Panc1 (cell line): ENCODE measurements around the gene SEC23A. TPM values are rescaled to one million over a fixed set of nuclear protein-coding genes. Genes with fewer than 3 reads are reported as not detected.

Experiments
- ATAC-seq: fragments of 200-7000 bp; cut with Tn5 transposase; 2 replicates; pipeline ENCODE4 v1.9.1; 2020; ENCODE audit warnings: mild to moderate bottlenecking, moderate library complexity
- BruUV-seq: library from RNA; stranded (reverse); fragments of 400-500 nt; replicated peaks from 2 replicates; lab custom pipeline; 2021; lab: Mats Ljungman, UMichigan
- CTCF ChIA-PET: fragments of 300-600 bp; sonication (Branson Sonifier 250); formaldehyde crosslinking; loops from one replicate; lab custom pipeline; 2022; ENCODE audit warnings: antibody characterized with exemption; lab: Charles Lee
- POLR2A ChIA-PET: fragments of 300-600 bp; sonication (Branson Sonifier 250); formaldehyde crosslinking; loops from one replicate; lab custom pipeline; 2022; ENCODE audit warnings: antibody characterized with exemption; lab: Charles Lee
- DNase-seq: peaks from one replicate; pipeline ENCODE4 v3.0.0-alpha.2; 2010; ENCODE audit warnings: low read depth, low spot score
- H3K27ac ChIP-seq: 2 replicates; pipeline ENCODE4 v1.5.1; 2011; ENCODE audit warnings: mild to moderate bottlenecking, low read length, inconsistent platforms
- H3K27me3 ChIP-seq: fragments of 200-500 bp; sonication (Bioruptor generic); 2 replicates; pipeline ENCODE4 v1.6.0; 2014; ENCODE audit warnings: low read length, inconsistent platforms; ENCODE audit not compliant: control insufficient read depth, insufficient read depth
- H3K36me3 ChIP-seq: fragments of 200-500 bp; sonication (Bioruptor generic); 2 replicates; pipeline ENCODE4 v1.5.1; 2014; ENCODE audit warnings: inconsistent platforms, mild to moderate bottlenecking, low read length, moderate library complexity; ENCODE audit not compliant: control insufficient read depth, insufficient read depth
- H3K4me1 ChIP-seq: 2 replicates; pipeline ENCODE4 v1.5.1; 2011; ENCODE audit warnings: inconsistent platforms, mild to moderate bottlenecking, low read length, moderate library complexity; ENCODE audit not compliant: control insufficient read depth, insufficient read depth
- H3K4me3 ChIP-seq, 2 experiments: 2 replicates each; pipeline ENCODE4 v1.5.1; 2011 to 2012; ENCODE audit warnings: low read depth in 2 of 2, low read length in 2 of 2, mild to moderate bottlenecking in 2 of 2, inconsistent platforms in 1 of 2, moderate library complexity in 1 of 2
- H3K9me3 ChIP-seq: fragments of 200-500 bp; sonication (Bioruptor generic); 2 replicates; pipeline ENCODE4 v1.5.1; 2014; ENCODE audit warnings: low read depth, mild to moderate bottlenecking, inconsistent platforms, low read length, moderate library complexity; ENCODE audit not compliant: control insufficient read depth, insufficient read depth
- CTCF ChIP-seq: fragments of 450-650 bp; IDR thresholded peaks from 2 replicates; pipeline ENCODE4 v1.5.1; 2017; ENCODE audit warnings: mild to moderate bottlenecking
- POLR2AphosphoS5 ChIP-seq: IDR thresholded peaks from 2 replicates; pipeline ENCODE4 v1.6.1; 2012; ENCODE audit warnings: mild to moderate bottlenecking, low read depth, low read length, moderate library complexity
- REST ChIP-seq, 2 experiments: IDR thresholded peaks; 2 replicates each; pipeline ENCODE4 v1.6.1; 2011 to 2012; ENCODE audit warnings: low read depth in 2 of 2, control low read depth in 1 of 2, low read length in 1 of 2, mild to moderate bottlenecking in 1 of 2, moderate library complexity in 1 of 2; ENCODE audit not compliant: insufficient read depth in 1 of 2
- SIN3A ChIP-seq: IDR thresholded peaks from 2 replicates; pipeline ENCODE4 v1.6.1; 2012; ENCODE audit warnings: low read depth, mild to moderate bottlenecking, low read length, moderate library complexity, borderline replicate concordance; ENCODE audit not compliant: insufficient read depth
- TCF7L2 ChIP-seq: IDR thresholded peaks from 2 replicates; pipeline ENCODE4 v1.6.1; 2011; ENCODE audit warnings: mild to moderate bottlenecking, low read depth, low read length, inconsistent platforms
- in situ Hi-C: cut with HindIII; loops from 2 replicates; pipeline ENCODE4 v1.10.0; 2016; ENCODE audit warnings: low sequenced_read_pairs, low pct_unique_long_range_greater_than_20kb
- intact Hi-C: fragments of 100-400 bp; cut with micrococcal nuclease; formaldehyde crosslinking; loops from one replicate; pipeline ENCODE4 v1.10.0; 2022; ENCODE audit not compliant: unreplicated experiment
- total RNA-seq: library from RNA; stranded (reverse); gene quantifications from one replicate; pipeline ENCODE4 v1.2.1, GENCODE V29; 2021; ENCODE audit not compliant: unreplicated experiment

Gene SEC23A
- total RNA-seq, 1 experiment from 2014 or later = 76.7 TPM

GRCh38 chr14:39085933-39086332 is 17.1 kb downstream of the SEC23A start:
- TF ChIP-seq POLR2AphosphoS5 = no peak
- no peak for TF ChIP-seq SIN3A
- TF ChIP-seq REST (IDR thresholded peaks at IDR 0.05; ENCODE audit: insufficient read depth in 1 of 2, low read depth in 2 of 2, low read length in 1 of 2) = no peak
- ChIA-PET POLR2A (no interaction called here), CTCF (no interaction called here)
- ATAC-seq = no peak
- Histone ChIP-seq H3K4me3 (no peak overlapping the region), H3K27ac (no peak overlapping the region), H3K4me1 (no peaks in the 10 kb centered on the region), H3K36me3 (peaks cover 12% of the 10 kb centered on the region; the same call in 1 of the 2 replicates), H3K27me3 (no peaks in the 10 kb centered on the region), H3K9me3 (no peaks in the 10 kb centered on the region)
- DNase-seq = no peak
- in situ Hi-C loops (no loop called here), intact Hi-C loops (no loop called here)
- no TSS peak for BruUV-seq

GRCh38 chr14:39083127-39083526 is 19.9 kb downstream of the SEC23A start:
- POLR2A ChIA-PET = no interaction called here
- no TSS peak for BruUV-seq
- ATAC-seq (no peak), DNase-seq (no peak)
- in situ Hi-C loops = no loop called here
- Histone ChIP-seq H3K9me3 (no peaks in the 10 kb centered on the region), H3K4me3 (no peak overlapping the region), H3K27me3 (no peaks in the 10 kb centered on the region), H3K4me1 (no peaks in the 10 kb centered on the region), H3K36me3 (peaks cover 9% of the 10 kb centered on the region; the same call in 1 of the 2 replicates), H3K27ac (no peak overlapping the region)
- intact Hi-C loops = no loop called here
- CTCF ChIA-PET = no interaction called here
- TF ChIP-seq REST (IDR thresholded peaks at IDR 0.05; ENCODE audit: insufficient read depth in 1 of 2, low read depth in 2 of 2, low read length in 1 of 2) = no peak
- TF ChIP-seq TCF7L2 = no peak
- TF ChIP-seq POLR2AphosphoS5 = no peak
- no peak for TF ChIP-seq CTCF
- no peak for TF ChIP-seq SIN3A
